Uterus (tissue), 2 donors: Measurements from ENCODE around the gene KIRREL3.

ENCODE experiments used
- CTCF ChIP-seq, 4 experiments: fragments of 200-600 bp in 2 of 4; fragments of 450-650 bp in 2 of 4; sonication (generic) in 2 of 4; IDR thresholded peaks; one replicate each; pipeline ENCODE4 v1.5.1; 2016 to 2019; ENCODE audit warnings: antibody characterized with exemption in 4 of 4, mild to moderate bottlenecking in 2 of 4, moderate library complexity in 1 of 4
- POLR2A ChIP-seq, 2 donors: fragments of 450-650 bp; IDR thresholded peaks; one replicate each; pipeline ENCODE4 v1.6.1; 2016; ENCODE audit warnings: antibody characterized with exemption in 2 of 2, mild to moderate bottlenecking in 1 of 2, moderate library complexity in 1 of 2

- no peak for TF ChIP-seq CTCF (IDR thresholded peaks at IDR 0.05)
- no peak for TF ChIP-seq POLR2A (IDR thresholded peaks at IDR 0.05)
Observed at GRCh38 chr11:126521196-126521595, 479.4 kb downstream of the KIRREL3 start.
